Activated CD4-positive, alpha-beta T cell treated with anti-CD3 and anti-CD28 coated beads for 24 hours (primary cell): ENCODE measurements around the gene SERPINA9.

ENCODE experiments used
- DNase-seq, 2 donors: peaks; one replicate each; pipeline ENCODE4 v3.0.0-alpha.2; 2020; ENCODE audit warnings: low read depth in 2 of 2

Gene SERPINA9

GRCh38 chr14:94462219-94462551 lies 13.8 kb downstream of the SERPINA9 start:
- DNase-seq: no peak

- no peak for DNase-seq
Measured at GRCh38 chr14:94461526-94462218, 14.3 kb downstream of the SERPINA9 start.

GRCh38 chr14:94460631-94461416 lies 15.2 kb downstream of the SERPINA9 start:
- DNase-seq: no peak

DNA sequence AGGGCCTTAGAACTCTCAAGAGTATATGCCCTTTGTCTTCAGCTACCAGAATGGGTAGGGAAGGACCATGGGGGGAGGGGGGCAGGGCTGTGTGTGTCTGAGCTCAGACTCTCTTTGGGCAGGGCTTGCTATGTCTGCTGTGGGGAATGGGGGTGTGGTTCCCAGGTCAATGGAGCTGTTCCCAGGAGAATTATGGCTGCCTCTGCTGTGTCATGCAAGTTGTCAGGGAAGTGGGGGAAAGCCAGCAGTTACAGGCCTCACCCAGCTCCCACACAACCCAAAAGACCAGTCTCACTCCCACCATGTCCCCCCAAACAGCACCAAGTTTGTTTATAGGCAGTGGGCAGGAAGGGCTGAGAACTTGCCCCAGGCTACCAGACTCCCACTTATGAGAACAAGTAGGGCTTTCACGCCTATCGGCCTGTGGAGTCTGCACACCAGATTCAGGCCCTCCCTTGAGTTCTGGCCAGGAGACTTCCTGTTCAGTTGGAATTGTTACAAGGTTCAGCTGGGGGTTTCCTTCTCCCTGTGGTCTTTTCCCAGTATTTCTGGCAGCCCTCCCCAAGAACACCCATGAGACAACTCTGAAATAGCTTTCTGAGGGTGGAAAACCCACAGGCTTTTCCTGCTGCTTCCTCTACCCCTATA lies 17.3 kb downstream of the SERPINA9 start:
- DNase-seq: no peak

DNA sequence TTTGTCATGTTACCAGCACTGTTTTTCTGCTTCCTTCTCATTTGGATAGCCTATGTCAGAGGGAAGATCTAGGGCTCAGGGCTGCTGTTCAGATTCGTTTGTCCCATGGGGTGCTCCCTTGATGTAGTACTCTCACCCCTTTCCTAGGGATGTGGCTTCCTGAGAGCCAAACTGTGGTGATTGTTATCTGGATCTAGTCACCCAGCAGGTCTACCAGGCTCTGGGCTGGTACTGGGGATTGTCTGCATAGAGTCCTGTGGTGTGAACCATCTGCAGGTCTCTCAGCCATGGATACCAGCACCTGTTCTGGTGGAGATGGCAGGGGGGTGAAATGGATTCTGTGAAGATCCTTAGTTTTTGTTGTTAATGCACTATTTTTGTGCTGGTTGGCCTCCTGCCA lies 17.9 kb downstream of the SERPINA9 start:
- DNase-seq: no peak

GRCh38 chr14:94455928-94456327 lies 20.1 kb downstream of the SERPINA9 start:
- DNase-seq: no peak

DNA sequence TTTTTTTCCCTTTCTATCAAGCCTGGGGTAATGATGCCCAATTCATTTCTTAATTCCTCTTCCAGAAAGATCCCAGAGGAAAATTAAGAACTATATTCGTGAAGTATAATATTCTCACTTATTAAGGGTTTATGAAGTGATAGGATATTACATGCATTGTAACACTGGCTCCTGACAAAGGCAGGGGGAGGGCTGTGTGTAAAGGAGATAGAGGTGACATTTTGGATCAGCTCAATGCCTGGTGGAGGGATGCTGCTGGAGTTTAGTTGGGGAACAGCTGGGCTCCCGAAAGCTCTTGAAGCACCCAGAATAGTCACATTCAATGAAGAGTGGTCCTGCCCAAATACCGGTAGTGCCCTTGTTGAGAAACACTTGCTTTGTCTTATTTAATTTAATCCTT lies 24.2 kb downstream of the SERPINA9 start:
- DNase-seq: no peak

DNA sequence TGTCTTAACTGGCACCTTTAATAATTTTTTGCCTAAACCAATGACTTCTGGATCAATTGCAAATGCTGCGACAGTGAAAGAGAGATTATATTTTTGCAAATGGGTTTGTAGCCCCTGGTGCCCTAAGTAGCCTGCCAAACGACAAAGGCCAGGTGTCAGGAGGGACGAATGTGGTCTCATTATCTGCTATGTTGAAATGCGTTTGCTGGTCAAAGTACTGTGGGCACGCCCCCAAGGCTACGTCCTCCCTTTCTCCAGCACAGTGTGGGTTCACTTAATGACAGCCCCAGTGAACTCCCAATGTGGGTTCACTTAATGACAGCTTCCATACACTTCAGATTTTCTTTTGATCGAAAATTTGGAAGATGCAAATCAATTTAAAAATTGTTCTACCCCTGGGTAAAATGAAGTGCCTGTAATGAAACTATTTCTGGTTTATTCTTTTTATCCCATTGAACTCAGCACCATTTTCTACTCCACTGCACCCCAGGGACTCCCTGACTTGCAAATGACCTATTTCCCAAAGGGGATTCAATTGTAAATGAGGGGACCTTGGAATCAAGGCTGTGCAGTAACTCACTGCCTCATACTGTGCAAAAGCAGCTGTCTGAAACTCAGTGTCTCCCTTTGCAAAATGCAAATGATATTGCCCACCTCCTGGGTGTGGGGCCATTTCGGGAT lies 24.8 kb downstream of the SERPINA9 start:
- no peak for DNase-seq

DNA sequence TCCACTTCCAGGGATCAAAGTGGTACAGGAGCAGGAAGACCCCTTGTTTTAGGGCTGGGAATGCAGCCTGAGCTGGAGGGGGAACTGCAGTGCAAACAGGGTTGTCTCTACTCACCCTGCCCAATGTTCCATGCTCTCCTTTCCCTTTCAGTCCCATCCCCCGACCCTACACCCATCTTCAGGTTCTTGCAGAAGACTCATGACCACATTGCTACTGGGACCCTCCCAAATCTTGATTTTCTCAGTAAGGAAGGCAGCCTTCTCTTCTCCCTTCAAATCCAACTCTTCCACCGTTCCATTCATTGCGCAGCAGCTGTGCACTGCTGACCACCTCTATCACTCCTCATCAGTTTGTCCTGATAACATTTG lies 25.3 kb downstream of the SERPINA9 start:
- no peak for DNase-seq

GRCh38 chr14:94449930-94450329 lies 26.1 kb downstream of the SERPINA9 start:
- DNase-seq: no peak

GRCh38 chr14:94448071-94448808 lies 27.8 kb downstream of the SERPINA9 start:
- DNase-seq: no peak

GRCh38 chr14:94447206-94447605 lies 28.8 kb downstream of the SERPINA9 start:
- no peak for DNase-seq

DNA sequence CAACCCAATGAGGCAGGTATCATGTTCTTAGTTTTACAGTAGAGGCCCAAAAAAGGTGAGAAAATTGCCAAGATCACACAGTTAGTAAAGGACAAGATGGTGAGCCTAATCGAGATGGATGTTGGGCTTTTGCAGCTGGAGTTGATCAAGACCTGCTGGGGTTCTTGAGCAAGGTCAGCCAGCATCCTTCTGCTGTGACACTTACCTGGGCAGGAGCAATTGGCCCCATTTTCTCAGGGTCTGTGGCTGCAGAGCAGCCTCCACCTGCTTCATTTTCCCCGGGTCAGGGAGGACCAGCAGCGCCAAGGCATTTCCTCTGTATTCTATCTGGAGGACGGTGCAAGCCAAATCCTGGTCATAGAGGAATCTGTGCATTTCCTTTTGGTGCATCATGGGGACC lies 29.9 kb downstream of the SERPINA9 start:
- DNase-seq: no peak

- DNase-seq: no peak
Measured at GRCh38 chr14:94445003-94445402, 31.0 kb downstream of the SERPINA9 start.

DNA sequence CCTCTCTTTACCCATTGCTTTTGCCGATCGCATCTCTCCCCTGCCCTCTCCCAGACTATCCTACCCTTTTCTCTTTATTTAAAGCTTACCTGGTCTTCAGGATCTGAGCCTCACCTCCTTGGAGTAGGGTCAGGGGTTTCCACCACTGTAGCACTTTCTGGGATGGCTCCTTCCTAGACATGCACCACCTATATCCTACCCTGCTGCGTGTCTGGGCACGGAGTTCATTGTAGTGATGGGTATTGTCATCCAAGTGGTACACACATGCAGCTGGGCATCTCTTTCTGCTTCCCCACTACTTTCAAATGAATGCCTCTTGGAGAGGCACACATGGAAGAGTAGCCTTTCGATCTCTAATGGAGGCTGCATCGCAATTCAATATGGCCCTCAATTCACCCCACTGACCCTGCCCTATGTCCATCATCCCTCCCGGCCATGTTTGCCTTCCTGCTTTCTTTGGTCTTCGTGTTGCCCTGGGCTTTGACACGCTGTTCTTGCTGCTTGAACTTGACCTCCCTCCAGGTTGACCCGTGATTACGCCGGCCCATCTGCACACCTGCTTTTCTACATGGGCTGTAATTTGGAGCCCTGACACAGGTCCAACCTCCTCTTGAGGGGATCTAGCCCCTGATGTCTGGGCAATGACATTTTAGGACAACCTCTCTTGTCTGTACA lies 34.3 kb downstream of the SERPINA9 start:
- DNase-seq: no peak

GRCh38 chr14:94441130-94441529 lies 34.9 kb downstream of the SERPINA9 start:
- DNase-seq: no peak

GRCh38 chr14:94439453-94440057 lies 36.4 kb downstream of the SERPINA9 start:
- no peak for DNase-seq

DNA sequence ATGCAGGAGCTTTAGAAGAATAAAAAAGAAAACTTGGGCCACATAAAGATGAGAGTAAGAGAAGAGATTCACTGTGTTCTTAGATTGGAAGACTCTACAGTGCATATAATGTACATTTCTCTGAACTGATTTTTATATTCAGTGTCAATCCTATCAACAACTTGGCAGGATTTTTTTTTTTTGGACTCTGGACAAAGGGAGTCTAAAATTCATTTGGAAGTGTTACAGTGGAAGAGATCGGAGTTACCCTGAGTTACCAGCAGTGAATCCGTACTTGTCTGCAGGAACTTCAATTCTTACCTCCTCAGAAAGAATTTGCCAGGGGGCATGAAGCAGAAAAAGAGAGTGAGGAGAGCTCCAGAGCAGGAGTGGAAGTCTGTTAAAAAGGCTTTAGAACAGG lies 47.4 kb downstream of the SERPINA9 start:
- DNase-seq: no peak

DNA sequence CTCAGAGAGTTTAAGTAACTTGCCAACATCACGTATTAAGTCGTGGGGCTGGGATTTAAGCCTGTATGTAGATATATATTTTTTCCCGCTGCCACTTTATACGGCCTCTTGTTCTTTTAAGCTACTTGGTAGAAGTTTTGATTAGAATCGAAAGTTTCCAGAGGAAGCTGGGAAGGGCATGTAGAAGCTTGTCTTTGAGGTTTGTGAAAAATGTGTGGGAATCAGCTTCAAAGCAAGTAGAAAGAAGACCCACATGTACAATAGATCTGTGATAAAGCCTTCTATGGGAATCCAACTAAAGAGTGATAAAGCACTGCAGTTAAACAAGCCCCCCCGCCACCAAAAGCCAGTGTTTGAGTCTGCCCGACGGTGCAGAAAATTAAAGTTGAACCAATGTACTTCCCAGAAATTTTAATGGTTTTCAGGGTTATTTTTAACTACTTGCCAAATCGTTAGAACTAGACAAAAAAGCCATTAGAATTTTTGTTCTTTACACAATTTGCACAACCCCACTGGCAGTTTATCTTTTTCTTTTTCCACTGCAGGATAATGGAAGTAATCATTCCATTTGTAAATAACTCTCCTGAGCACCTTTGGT lies 48.9 kb downstream of the SERPINA9 start:
- no peak for DNase-seq

DNA sequence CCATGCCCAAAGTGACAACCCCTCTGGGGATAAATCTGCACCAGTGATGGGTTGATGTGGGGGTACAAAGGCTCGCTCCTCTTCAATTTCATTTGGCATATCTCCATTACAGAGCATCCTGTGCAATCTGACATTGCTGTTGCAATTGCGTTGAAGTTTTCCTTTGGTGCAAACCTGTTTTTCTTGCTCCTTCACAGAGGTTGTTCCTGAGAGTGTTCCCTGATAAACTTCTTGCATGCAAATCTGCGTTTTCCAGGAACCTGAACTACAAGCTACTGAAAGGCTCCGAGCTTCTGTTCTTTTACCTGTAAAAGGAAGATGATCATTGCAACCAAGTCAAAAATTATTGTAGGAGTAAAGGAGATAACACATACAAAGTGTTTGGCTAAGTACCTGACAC lies 49.5 kb downstream of the SERPINA9 start:
- DNase-seq: no peak
